Endothelial cell (in vitro differentiated cells): ENCODE measurements around the gene KCNE1. TPM values are rescaled to one million over a fixed set of nuclear protein-coding genes. Genes with fewer than 3 reads are reported as not detected.

Source experiments
- DNase-seq: peaks from one replicate; pipeline ENCODE4 v3.0.0; 2021; ENCODE audit warnings: low spot score
- H3K27ac Mint-ChIP-seq: one replicate; pipeline ENCODE4 v1.8.0; 2021; ENCODE audit warnings: mixed read lengths, inconsistent platforms; ENCODE audit not compliant: unreplicated experiment
- H3K27me3 Mint-ChIP-seq: one replicate; pipeline ENCODE4 v1.8.0; 2021; ENCODE audit warnings: mild to moderate bottlenecking, moderate library complexity, mixed read lengths, inconsistent platforms; ENCODE audit not compliant: unreplicated experiment
- H3K36me3 Mint-ChIP-seq: one replicate; pipeline ENCODE4 v1.8.0; 2021; ENCODE audit warnings: mild to moderate bottlenecking, low read depth, mixed read lengths, inconsistent platforms; ENCODE audit not compliant: unreplicated experiment
- H3K4me1 Mint-ChIP-seq: one replicate; pipeline ENCODE4 v1.8.0; 2021; ENCODE audit warnings: mild to moderate bottlenecking, mixed read lengths, inconsistent platforms; ENCODE audit not compliant: unreplicated experiment
- H3K4me3 Mint-ChIP-seq: one replicate; pipeline ENCODE4 v1.8.0; 2021; ENCODE audit warnings: mild to moderate bottlenecking, mixed read lengths, inconsistent platforms; ENCODE audit not compliant: unreplicated experiment
- H3K9me3 Mint-ChIP-seq: one replicate; pipeline ENCODE4 v1.8.0; 2021; ENCODE audit warnings: mixed read lengths, inconsistent platforms; ENCODE audit not compliant: unreplicated experiment
- CTCF ChIP-seq: fragments of 200-600 bp; sonication (generic); IDR thresholded peaks from one replicate; pipeline ENCODE4 v1.5.0; 2021; ENCODE audit warnings: antibody characterized with exemption; ENCODE audit not compliant: unreplicated experiment
- total RNA-seq: library from RNA; stranded (reverse); fragmentation: NEBNext Ultra II Directional; extraction: Animal tissue kit (Norgen Biotek cat#: 25700); gene quantifications from one replicate; pipeline ENCODE4 v1.2.1, GENCODE V29; 2021; ENCODE audit not compliant: unreplicated experiment

KCNE1 gene
- total RNA-seq, 1 donor from 2014 or later: 0.26 TPM

GRCh38 chr21:34517491-34518245 lies 5.7 kb upstream of the KCNE1 start:
- Mint-ChIP-seq H3K4me1 (peaks cover 19% of the 10 kb centered on the region), H3K4me3 (peak overlapping the region; percentile 13), H3K27me3 (peaks cover 4% of the 10 kb centered on the region), H3K9me3 (no peaks in the 10 kb centered on the region), H3K36me3 (peaks cover 5% of the 10 kb centered on the region), H3K27ac (peak overlapping the region; percentile 6)
- DNase-seq: no peak
- TF ChIP-seq CTCF: peak; percentile 29

- no peak for TF ChIP-seq CTCF
- Mint-ChIP-seq H3K36me3 (peaks cover 5% of the 10 kb centered on the region), H3K27ac (no peak overlapping the region), H3K4me3 (no peak overlapping the region), H3K4me1 (peaks cover 19% of the 10 kb centered on the region), H3K9me3 (no peaks in the 10 kb centered on the region), H3K27me3 (peaks cover 4% of the 10 kb centered on the region)
- no peak for DNase-seq
Observed at GRCh38 chr21:34517039-34517438, 5.0 kb upstream of the KCNE1 start.

GRCh38 chr21:34514576-34515115 lies 2.6 kb upstream of the KCNE1 start:
- Mint-ChIP-seq H3K9me3 (no peaks in the 10 kb centered on the region), H3K27ac (no peak overlapping the region), H3K27me3 (no peaks in the 10 kb centered on the region), H3K4me1 (peaks cover 16% of the 10 kb centered on the region), H3K36me3 (peaks cover 5% of the 10 kb centered on the region), H3K4me3 (no peak overlapping the region)
- DNase-seq: no peak
- TF ChIP-seq CTCF: no peak

- Mint-ChIP-seq H3K27me3 (no peaks in the 10 kb centered on the region), H3K27ac (peak overlapping the region; percentile 13), H3K9me3 (no peaks in the 10 kb centered on the region), H3K4me3 (no peak overlapping the region), H3K36me3 (peaks cover 5% of the 10 kb centered on the region), H3K4me1 (peaks cover 15% of the 10 kb centered on the region)
- DNase-seq: no peak
- no peak for TF ChIP-seq CTCF
Observed at GRCh38 chr21:34513129-34513675, 1.2 kb upstream of the KCNE1 start.

- DNase-seq: no peak
- Mint-ChIP-seq H3K4me1 (no peaks in the 10 kb centered on the region), H3K4me3 (no peak overlapping the region), H3K36me3 (no peaks in the 10 kb centered on the region), H3K9me3 (no peaks in the 10 kb centered on the region), H3K27ac (no peak overlapping the region), H3K27me3 (no peaks in the 10 kb centered on the region)
- TF ChIP-seq CTCF: no peak
Observed at GRCh38 chr21:34511181-34511580, 829 bp downstream of the KCNE1 start.
